Measurements from ENCODE around the gene KRTAP10-8. TPM values are rescaled to one million over a fixed set of nuclear protein-coding genes. Genes with fewer than 3 reads are reported as not detected.
"Not testable (repeated sequence)": the region's sequence is repeated elsewhere in the genome, so short reads cannot be mapped to it uniquely, and the experiment has no call there.

Gene KRTAP10-8
- polyA plus RNA-seq, 1 donor from 2014 or later = not detected

DNA sequence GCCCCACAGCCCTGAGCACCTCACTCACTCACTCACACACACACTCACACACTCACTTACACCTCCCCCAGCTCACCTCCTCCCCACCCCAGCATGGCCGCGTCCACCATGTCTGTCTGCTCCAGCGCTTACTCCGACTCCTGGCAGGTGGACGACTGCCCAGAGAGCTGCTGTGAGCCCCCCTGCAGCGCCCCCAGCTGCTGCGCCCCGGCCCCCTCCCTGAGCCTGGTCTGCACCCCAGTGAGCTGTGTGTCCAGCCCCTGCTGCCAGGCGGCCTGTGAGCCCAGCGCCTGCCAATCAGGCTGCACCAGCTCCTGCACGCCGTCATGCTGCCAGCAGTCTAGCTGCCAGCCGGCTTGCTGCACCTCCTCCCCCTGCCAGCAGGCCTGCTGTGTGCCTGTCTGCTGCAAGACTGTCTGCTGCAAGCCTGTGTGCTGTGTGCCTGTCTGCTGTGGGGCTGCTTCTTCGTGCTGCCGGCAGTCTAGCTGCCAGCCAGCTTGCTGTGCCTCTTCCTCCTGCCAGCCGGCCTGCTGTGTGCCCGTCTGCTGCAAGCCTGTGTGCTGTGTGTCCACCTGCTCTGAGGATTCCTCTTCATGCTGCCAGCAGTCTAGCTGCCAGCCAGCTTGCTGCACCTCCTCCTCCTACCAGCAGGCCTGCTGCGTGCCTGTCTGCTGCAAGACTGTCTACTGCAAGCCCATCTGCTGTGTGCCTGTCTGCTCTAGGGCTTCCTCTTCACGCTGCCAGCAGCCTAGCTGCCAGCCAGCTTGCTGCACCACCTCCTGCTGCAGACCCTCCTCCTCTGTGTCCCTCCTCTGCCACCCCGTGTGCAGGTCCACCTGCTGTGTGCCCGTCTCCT is 34.7 kb downstream of the KRTAP10-8 start, which contains the start of gene KRTAP10-11:
KRTAP10-11 (plus strand) TSS at position 49 of the 856 bp plus-strand sequence; CDS start at position 94, 45 bp downstream.
- H3K9me2 ChIP-seq (ENCODE audit: insufficient read depth, low read length); H2AFZ ChIP-seq (ENCODE audit: low read depth, low read length); H3K9ac ChIP-seq (ENCODE audit: low read length); H3K36me3 ChIP-seq (ENCODE audit: insufficient read depth, low read length); H3K4me2 ChIP-seq (ENCODE audit: low read length); H3F3A ChIP-seq (ENCODE audit: insufficient read depth, low read length, poor library complexity, severe bottlenecking); H3K4me3 ChIP-seq (ENCODE audit: low read length); H4K20me1 ChIP-seq (ENCODE audit: insufficient read depth); H3K27me3 ChIP-seq (ENCODE audit: insufficient read depth, low read depth, low read length); H3K9me3 ChIP-seq (ENCODE audit: low read length); H3K79me2 ChIP-seq (replicated peaks; ENCODE audit: insufficient read depth, low read length); H3K27ac ChIP-seq (ENCODE audit: low read length): not testable (repeated sequence)

DNA sequence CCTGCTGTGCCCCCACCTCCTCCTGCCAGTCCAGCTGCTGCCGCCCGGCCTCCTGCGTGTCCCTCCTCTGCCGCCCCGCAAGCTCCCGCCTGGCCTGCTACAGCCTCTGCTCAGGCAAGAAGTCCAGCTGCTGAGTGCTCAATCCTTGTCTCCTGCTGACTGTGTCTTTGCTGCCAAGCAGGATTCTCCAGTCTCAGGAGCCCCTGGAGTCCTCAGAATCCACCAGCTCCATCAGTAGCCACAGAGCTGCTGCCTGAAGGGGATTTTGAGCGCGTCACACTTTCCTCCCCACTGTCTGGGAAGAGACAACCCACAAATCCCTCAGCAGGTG is 35.3 kb downstream of the KRTAP10-8 start:
- Histone ChIP-seq H3K4me3 (ENCODE audit: low read length) (no peak overlapping the region), H3K27me3 (ENCODE audit: insufficient read depth, low read depth, low read length) (no peaks in the 10 kb centered on the region), H2AFZ (ENCODE audit: low read depth, low read length) (no peak overlapping the region), H3K9me3 (ENCODE audit: low read length) (no peaks in the 10 kb centered on the region), H3K9ac (ENCODE audit: low read length) (no peak overlapping the region), H3K36me3 (ENCODE audit: insufficient read depth, low read length) (no peaks in the 10 kb centered on the region), H3K27ac (ENCODE audit: low read length) (no peak overlapping the region), H3K79me2 (replicated peaks; ENCODE audit: insufficient read depth, low read length) (no peaks in the 10 kb centered on the region), H3K9me2 (ENCODE audit: insufficient read depth, low read length) (no peaks in the 10 kb centered on the region), H3F3A (ENCODE audit: insufficient read depth, low read length, poor library complexity, severe bottlenecking) (no peaks in the 10 kb centered on the region), H4K20me1 (ENCODE audit: insufficient read depth) (no peaks in the 10 kb centered on the region), H3K4me2 (ENCODE audit: low read length) (no peak overlapping the region)
- no peak for TF ChIP-seq EZH2 (IDR thresholded peaks at IDR 0.05; ENCODE audit: borderline replicate concordance, insufficient read depth, low read length, poor library complexity, severe bottlenecking)
- TF ChIP-seq EP300 (conservative IDR thresholded peaks at IDR 0.05; ENCODE audit: poor library complexity, severe bottlenecking) = no peak
- no peak for TF ChIP-seq SMC3 (conservative IDR thresholded peaks at IDR 0.05; ENCODE audit: poor library complexity)
- no peak for TF ChIP-seq TAF1 (IDR thresholded peaks at IDR 0.05; ENCODE audit: low read depth)
- no peak for TF ChIP-seq POLR2AphosphoS5 (IDR thresholded peaks at IDR 0.05)
- TF ChIP-seq MXI1 (conservative IDR thresholded peaks at IDR 0.05; ENCODE audit: poor library complexity, severe bottlenecking) = no peak
- TF ChIP-seq, protein P1, sequence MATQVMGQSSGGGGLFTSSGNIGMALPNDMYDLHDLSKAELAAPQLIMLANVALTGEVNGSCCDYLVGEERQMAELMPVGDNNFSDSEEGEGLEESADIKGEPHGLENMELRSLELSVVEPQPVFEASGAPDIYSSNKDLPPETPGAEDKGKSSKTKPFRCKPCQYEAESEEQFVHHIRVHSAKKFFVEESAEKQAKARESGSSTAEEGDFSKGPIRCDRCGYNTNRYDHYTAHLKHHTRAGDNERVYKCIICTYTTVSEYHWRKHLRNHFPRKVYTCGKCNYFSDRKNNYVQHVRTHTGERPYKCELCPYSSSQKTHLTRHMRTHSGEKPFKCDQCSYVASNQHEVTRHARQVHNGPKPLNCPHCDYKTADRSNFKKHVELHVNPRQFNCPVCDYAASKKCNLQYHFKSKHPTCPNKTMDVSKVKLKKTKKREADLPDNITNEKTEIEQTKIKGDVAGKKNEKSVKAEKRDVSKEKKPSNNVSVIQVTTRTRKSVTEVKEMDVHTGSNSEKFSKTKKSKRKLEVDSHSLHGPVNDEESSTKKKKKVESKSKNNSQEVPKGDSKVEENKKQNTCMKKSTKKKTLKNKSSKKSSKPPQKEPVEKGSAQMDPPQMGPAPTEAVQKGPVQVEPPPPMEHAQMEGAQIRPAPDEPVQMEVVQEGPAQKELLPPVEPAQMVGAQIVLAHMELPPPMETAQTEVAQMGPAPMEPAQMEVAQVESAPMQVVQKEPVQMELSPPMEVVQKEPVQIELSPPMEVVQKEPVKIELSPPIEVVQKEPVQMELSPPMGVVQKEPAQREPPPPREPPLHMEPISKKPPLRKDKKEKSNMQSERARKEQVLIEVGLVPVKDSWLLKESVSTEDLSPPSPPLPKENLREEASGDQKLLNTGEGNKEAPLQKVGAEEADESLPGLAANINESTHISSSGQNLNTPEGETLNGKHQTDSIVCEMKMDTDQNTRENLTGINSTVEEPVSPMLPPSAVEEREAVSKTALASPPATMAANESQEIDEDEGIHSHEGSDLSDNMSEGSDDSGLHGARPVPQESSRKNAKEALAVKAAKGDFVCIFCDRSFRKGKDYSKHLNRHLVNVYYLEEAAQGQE (IDR thresholded peaks at IDR 0.05; ENCODE audit: borderline replicate concordance) = no peak
- TF ChIP-seq, protein P2, sequence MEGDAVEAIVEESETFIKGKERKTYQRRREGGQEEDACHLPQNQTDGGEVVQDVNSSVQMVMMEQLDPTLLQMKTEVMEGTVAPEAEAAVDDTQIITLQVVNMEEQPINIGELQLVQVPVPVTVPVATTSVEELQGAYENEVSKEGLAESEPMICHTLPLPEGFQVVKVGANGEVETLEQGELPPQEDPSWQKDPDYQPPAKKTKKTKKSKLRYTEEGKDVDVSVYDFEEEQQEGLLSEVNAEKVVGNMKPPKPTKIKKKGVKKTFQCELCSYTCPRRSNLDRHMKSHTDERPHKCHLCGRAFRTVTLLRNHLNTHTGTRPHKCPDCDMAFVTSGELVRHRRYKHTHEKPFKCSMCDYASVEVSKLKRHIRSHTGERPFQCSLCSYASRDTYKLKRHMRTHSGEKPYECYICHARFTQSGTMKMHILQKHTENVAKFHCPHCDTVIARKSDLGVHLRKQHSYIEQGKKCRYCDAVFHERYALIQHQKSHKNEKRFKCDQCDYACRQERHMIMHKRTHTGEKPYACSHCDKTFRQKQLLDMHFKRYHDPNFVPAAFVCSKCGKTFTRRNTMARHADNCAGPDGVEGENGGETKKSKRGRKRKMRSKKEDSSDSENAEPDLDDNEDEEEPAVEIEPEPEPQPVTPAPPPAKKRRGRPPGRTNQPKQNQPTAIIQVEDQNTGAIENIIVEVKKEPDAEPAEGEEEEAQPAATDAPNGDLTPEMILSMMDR (IDR thresholded peaks at IDR 0.05; ENCODE audit: poor library complexity, severe bottlenecking) = no peak
- no peak for TF ChIP-seq RAD21 (conservative IDR thresholded peaks at IDR 0.05)
